Kidney epithelial cell (primary cell): ENCODE data around the gene UTP11. TPM values are rescaled to one million over a fixed set of nuclear protein-coding genes. Genes with fewer than 3 reads are reported as not detected.

Experiments used
- DNase-seq: peaks from one replicate; pipeline ENCODE4 v3.0.0-alpha.2; 2010; ENCODE audit warnings: low read depth
- H3K27me3 ChIP-seq: 2 replicates; pipeline ENCODE4 v1.6.0; 2011; ENCODE audit warnings: low read length; ENCODE audit not compliant: control insufficient read depth, insufficient read depth
- H3K36me3 ChIP-seq: 2 replicates; pipeline ENCODE4 v1.5.1; 2011; ENCODE audit warnings: low read length; ENCODE audit not compliant: control insufficient read depth, insufficient read depth
- H3K4me3 ChIP-seq: 2 replicates; pipeline ENCODE4 v1.5.1; 2011; ENCODE audit warnings: low read depth, mild to moderate bottlenecking, control low read depth, low read length
- total RNA-seq: library from RNA; depleted of rRNA; stranded (reverse); fragments of >200 nt; gene quantifications from 2 replicates; pipeline ENCODE4 v1.2.3, GENCODE V29; 2015
- TF ChIP-seq, protein P1 (sequence below): IDR thresholded peaks from 2 replicates; pipeline ENCODE4 v1.5.1; 2011; ENCODE audit warnings: mild to moderate bottlenecking, moderate library complexity, low read length, control low read depth, inconsistent platforms; ENCODE audit not compliant: insufficient read depth, poor library complexity, severe bottlenecking

Gene UTP11
- total RNA-seq, 1 donor from 2014 or later = 62.3 TPM

DNA sequence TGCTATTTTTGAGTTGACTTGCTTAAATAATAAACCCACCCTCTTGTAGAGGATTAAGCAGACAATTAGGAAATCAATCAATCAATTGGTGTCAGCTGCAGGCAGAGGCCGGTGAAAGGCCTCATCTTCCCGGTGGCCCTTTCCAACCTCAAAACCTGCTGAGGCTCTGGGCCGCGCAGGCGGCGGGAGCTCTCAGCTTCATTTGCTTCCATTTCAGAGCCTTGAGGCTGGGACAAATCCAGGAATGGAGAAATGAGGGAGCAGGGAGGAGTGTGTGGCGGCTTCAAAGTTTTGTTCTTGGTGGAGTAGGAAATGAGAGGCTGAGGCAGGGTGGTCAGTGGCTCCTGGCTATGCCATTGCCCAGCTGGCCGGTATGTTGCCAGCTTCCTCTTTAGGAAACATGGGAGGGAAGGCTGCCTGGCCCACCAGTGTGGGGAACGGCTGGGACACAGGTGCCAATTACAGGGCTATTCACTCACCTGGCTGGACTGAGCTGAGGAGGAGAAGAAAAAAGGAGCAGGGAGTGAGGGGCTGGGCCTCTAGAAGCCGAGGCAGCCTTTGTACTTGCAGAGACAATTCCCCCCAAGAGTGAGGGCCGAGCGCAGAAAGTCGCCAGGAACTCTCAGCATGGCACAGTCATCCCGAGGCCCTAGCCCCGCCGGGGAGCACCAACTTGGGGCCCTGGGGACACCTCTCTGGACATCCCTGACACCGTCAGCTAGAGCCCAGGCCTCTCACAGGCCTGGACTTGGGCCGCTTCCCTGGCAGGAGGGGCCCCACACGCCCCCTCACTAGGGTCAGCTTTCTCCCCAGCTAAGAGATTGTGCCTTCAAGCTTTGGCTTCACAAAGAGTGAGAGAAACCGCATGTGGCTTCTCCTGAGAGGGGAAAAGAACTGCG, 29.7 kb downstream of the UTP11 start:
- Histone ChIP-seq H3K27me3 (peaks cover 44% of the 10 kb centered on the region), H3K36me3 (no peaks in the 10 kb centered on the region), H3K4me3 (no peak overlapping the region)
- TF ChIP-seq, protein P1, sequence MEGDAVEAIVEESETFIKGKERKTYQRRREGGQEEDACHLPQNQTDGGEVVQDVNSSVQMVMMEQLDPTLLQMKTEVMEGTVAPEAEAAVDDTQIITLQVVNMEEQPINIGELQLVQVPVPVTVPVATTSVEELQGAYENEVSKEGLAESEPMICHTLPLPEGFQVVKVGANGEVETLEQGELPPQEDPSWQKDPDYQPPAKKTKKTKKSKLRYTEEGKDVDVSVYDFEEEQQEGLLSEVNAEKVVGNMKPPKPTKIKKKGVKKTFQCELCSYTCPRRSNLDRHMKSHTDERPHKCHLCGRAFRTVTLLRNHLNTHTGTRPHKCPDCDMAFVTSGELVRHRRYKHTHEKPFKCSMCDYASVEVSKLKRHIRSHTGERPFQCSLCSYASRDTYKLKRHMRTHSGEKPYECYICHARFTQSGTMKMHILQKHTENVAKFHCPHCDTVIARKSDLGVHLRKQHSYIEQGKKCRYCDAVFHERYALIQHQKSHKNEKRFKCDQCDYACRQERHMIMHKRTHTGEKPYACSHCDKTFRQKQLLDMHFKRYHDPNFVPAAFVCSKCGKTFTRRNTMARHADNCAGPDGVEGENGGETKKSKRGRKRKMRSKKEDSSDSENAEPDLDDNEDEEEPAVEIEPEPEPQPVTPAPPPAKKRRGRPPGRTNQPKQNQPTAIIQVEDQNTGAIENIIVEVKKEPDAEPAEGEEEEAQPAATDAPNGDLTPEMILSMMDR = no peak
- DNase-seq = no peak

DNA sequence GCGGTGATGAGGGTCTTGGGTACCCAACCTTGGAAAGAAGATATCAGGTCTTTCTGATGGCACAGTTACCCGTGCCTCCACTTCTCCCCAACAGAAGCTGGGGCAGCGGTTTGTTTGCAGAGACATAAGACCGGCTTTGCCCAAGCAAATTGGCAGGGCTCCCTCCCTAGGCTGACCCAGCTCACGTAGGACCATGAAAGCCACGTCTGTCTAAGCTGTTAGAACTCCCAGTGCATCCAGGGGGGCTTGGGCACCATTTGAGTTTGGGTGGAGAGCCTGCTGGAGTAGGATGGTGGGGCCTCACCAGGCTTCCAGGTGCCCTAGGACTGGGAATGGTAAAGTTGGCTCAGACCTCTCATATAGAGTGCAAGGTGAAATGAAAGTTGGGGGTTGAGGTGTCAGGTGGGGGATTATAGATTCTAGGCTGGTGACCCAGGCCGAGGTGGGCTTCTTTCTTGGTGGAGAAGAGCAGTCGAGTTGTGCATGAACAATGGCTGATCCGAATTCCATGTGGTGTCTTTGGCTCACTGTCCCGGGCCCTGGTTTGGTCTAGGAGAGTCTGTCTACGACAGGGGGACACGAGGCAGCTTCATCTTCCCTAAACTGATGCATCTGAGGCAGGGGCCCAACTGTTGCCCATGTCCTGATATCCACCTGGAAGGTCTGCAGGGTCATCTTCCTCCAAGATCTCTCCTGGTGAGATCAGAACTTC, 30.7 kb downstream of the UTP11 start:
- DNase-seq = no peak
- H3K27me3 ChIP-seq = peaks cover 54% of the 10 kb centered on the region
- TF ChIP-seq, protein P1 = no peak
- H3K4me3 ChIP-seq = no peak overlapping the region
- no peaks in the 10 kb centered on the region for H3K36me3 ChIP-seq

DNA sequence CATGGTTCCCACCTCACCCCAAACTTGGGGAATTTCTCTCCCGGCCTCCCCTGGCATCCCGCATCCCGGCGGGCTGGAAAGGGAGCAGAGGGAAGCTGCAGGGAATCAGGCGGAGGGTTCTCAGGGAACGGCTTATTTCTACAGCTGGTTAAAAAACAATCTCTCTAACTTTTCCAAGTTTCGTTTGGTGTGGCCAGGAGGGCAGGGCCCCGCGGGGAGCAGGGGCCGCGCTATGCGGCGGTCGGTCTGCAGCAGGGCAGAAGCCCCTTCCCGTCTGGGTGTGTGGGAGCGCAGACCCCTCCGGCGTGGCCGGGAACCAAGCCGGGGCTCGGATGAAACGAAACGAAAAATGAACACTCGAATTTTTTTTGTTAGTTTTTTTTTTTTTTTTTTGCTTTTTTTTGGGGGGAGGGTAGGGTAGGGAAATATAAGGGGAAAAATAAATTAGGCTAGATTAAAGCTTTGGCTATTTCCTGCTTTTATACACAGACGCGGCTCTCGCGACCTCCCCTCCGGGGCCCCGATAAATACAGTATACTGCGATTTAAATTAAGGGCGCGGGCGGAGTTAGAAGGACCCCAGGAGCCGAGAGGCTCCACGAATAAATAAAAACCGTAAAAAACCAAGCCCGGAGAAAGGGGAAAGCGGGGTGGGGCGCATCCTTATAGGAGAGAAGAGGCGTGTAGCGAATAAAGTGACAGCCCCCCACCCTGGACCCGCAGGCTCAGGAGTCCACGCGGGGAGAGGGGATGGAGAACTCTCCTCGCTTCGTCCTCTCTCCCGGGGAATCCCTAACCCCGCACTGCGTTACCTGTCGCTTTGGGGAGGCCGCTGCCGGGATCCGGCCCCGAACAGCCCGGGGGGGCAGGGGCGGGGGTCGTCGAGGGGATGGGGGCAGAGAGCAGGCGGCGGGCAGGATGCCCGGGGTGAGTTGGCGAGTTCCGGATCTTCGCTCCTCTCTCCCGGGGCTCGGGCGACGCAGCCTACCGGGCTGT, 32.0 kb downstream of the UTP11 start:
- H3K36me3 ChIP-seq = no peaks in the 10 kb centered on the region
- no peak for DNase-seq
- peak overlapping the region; percentile 24 for H3K4me3 ChIP-seq
- TF ChIP-seq, protein P1 = no peak
- peaks cover 63% of the 10 kb centered on the region for H3K27me3 ChIP-seq

- no peak overlapping the region for H3K4me3 ChIP-seq
- DNase-seq = no peak
- H3K27me3 ChIP-seq = peaks cover 66% of the 10 kb centered on the region
- TF ChIP-seq, protein P1 = no peak
- no peaks in the 10 kb centered on the region for H3K36me3 ChIP-seq
Observed at GRCh38 chr1:38045401-38046332, 33.1 kb downstream of the UTP11 start.
